SK-MEL-5 (cell line): ENCODE results near the gene ABCE1. TPM values are rescaled to one million over a fixed set of nuclear protein-coding genes. Genes with fewer than 3 reads are reported as not detected.

Experiments used
- DNase-seq: peaks from one replicate; pipeline ENCODE4 v3.0.0-alpha.2; 2016; ENCODE audit warnings: low read depth, low spot score
- in situ Hi-C: cut with HindIII; loops from 2 replicates; pipeline ENCODE4 v1.10.0; 2016; ENCODE audit warnings: low sequenced_read_pairs, high pct_unique_total_duplicates, low pct_unique_long_range_greater_than_20kb
- small RNA-seq, 2 experiments: library from RNA; depleted of rRNA; stranded (forward); fragments of <200 nt; gene quantifications; one replicate each; pipeline ENCODE3, GENCODE V24; 2014
- total RNA-seq: library from RNA; depleted of rRNA; stranded (reverse); fragments of >200 nt; shearing (Covaris generic); gene quantifications from 2 replicates; pipeline ENCODE4 v1.2.3, GENCODE V29; 2014; rRNA removed

Gene ABCE1
- total RNA-seq, 1 experiment from 2014 or later = 142 TPM

DNA sequence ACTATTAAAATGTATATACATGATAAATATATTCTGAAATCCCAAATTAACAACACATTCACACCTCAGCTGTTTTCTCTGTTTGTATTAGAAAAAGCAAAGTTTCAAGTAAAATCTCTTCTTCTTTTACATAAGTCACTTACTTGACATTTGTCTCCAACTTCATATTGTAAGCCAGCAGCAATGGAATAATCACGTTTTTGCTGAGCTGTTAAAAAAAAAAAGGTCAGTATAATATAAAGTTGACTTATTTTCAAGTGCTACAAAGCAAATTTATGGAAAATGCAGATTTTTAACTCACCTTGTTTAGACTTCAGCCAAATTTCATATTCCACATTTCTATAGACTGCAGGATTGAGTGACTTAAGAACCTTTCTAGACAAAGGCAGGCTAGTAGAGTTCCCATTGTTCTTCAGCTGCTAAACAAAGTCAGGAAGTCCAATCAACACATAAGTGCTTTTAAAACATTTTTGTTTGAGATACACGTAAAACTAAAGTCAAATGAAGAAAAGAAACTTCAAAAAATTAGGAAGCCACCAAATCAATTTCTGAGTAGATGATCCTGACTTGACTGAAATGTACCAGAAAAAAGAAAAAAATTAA is 57.3 kb downstream of the ABCE1 start:
- no peak for DNase-seq

GRCh38 chr4:145156986-145157385 is 58.9 kb downstream of the ABCE1 start:
- in situ Hi-C loops = no loop called here

More for the DNA sequence above, 57.3 kb downstream of the ABCE1 start:
- in situ Hi-C loops = no loop called here

DNA sequence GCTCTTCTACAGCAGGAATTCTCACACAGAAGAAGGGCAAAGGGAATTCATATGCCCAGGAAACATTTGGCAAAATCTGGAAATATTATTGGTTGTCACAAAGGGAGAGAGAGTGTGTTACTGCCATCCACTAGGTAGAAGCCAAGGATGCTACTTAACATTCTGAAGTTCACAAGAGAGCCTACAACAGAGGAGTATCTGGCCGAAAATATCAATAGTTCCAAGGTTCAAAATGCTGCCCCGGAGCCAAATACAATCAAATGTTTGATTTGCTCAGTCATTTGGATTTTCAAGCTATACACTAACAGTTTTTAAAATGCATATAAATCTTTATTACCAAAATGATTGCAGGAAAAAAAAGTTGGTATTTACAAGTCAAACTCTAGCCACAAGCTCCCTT is 63.4 kb downstream of the ABCE1 start:
- no peak for DNase-seq
- in situ Hi-C loops = no loop called here

More at GRCh38 chr4:145156986-145157385, 58.9 kb downstream of the ABCE1 start:
- DNase-seq = no peak

DNA sequence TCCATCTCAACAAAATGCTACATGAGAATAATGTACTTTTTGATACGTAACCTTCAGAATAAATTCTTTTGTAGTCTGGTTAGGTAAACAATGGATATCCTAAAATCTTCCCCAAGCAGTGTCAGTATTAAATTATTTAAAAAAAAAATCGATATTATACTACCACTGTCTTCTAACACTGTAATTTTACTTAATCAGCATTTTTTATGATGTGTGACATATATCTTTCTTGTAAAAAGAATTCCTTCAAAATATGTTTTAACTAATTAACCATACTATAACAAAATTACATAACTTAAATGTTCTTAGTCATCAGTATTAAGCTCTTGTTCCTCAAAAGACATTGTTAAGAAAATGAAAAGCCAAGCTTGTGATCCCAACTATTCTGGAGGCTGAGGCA is 69.8 kb downstream of the ABCE1 start:
- no peak for DNase-seq
- in situ Hi-C loops = no loop called here

DNA sequence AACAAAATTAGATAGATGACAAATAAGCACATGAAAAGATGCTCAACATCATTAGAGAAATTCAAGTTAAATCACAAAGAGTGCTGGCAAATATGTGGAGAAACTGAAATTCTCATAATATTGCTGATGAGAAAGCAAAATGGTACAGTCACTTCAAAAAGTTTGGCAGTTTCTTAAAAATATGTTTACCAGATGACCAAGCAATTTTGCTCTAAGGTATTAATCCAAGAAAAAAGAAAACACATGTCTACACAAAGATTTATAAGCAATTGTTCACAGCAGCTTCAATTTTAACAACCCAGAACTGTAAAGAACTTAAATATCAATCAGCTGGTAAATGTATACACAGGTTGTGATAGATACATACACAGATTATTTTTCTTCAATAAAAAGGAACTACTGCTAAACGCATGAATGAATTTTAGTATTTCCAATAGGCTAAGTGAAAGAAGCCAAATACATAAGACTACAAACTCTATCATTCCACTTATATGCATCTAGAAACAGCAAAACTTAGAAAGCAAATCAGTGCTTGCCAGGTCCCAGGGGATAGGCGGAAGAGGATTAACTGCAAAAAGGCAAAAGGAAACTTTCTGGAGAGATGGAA is 70.6 kb downstream of the ABCE1 start:
- in situ Hi-C loops = no loop called here
- no peak for DNase-seq

GRCh38 chr4:145170223-145170622 is 72.1 kb downstream of the ABCE1 start:
- in situ Hi-C loops = no loop called here
- no peak for DNase-seq

GRCh38 chr4:145171911-145172310 is 73.8 kb downstream of the ABCE1 start:
- in situ Hi-C loops = no loop called here
- no peak for DNase-seq

- DNase-seq = no peak
- in situ Hi-C loops = no loop called here
Observed at GRCh38 chr4:145176641-145177432, 78.7 kb downstream of the ABCE1 start.

GRCh38 chr4:145177511-145177905 is 79.4 kb downstream of the ABCE1 start:
- no peak for DNase-seq
- in situ Hi-C loops = no loop called here

DNA sequence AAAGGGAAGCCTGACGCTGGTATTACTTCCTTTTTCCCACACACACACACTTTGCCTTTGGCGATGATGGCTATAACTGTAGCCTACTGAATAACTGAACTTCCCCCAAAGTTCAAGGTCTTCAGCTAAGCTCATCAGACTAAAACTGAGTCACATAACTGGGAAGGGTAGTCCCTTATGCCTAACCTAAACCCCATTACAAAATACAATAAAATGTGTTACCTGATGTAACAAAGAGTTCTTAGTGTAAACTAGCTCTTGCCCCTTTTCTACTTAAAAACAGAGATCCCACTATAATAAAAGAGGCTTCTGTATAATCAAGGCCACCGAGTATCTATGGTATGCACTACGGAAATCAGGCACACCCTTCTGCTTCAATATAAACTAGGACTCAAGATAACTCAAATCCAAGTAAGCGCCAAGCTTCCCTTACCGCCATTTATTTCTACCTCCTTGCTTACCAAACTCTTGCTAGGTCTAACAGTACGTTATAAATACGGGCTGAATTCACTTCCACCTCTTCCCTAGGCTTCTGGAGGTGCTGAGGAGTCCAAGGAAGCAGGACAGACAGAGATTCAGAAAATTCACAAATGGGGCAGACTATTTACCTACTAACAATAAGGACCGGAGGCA is 79.9 kb downstream of the ABCE1 start:
- DNase-seq = peak; percentile 16
- in situ Hi-C loops = no loop called here

DNA sequence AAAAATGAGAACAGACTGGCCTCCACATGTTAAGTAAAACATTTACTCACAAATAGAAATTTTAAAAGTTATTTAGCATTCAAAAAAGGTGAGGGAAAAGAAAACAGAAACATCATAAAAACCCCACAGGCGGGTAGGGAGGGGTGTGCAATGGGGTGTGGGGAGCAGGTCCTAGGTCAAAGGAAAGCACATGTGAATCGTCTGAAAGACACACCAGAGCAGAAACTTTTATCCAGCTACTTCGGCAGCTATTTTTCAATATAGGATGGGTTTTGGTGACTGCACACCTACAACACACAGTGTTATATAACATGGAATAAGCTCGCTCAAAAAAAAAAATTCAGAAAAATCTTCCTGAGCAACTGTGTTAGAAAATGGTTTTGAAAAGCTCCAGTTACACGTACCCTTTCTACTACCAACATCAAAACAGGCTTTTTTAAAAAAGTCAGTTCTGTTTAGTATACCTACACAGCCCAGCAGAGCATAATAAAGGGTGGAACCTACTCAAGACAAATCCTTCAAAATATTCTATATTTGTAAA is 80.7 kb downstream of the ABCE1 start:
- DNase-seq = no peak
- in situ Hi-C loops = no loop called here

Small RNA genes lying within 50 kb of the gene (small RNA-seq; reads per million reads assigned to genes)
- 0 reads per million in 2 experiments for gene RF00019

Other genes with a start within 250 kb of the ABCE1 start
- 18.9 and 22.5 TPM in 2 replicates for gene ANAPC10, start 115 bp upstream of the ABCE1 start, total RNA-seq
- gene OTUD4, start 82.3 kb downstream of the ABCE1 start, total RNA-seq = 10.6 and 11.5 TPM in 2 replicates